Measurements from ENCODE around the gene FBXL20.

FBXL20 gene

DNA sequence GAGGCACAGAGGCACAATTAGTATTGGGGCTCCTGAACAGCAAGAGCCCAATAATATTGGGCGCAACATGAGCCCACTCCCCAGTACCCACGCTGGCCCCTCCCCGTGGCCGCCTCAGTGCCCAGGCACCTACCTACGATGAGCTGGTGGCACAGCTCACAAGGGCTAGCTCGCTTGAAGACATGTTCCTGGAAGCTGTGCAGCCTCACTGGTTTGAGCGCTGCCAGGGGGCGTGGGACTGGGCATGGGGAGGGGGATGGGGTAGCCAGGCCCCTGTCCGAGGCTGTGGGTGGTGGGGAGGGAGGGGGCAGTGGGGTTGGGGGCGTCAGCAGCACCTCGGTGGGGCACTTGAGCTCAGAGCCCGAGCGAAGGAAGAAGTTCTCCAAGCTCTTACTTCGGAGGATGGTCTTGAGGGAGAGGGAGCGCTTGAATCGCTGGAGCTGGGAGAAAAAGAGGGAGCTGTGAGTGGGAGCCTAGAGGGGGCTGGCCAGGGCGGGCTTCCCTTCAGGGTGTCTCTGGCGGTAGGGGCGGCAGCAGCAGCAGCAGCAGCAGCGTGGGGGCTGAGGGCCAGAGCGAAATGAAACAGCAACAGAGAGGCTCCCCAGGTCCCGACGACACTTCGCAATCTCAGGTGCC lies 183.6 kb downstream of the FBXL20 start:
- DNase-seq (ENCODE audit: extremely low spot score), result no peak
- no peak for TF ChIP-seq CTCF (IDR thresholded peaks at IDR 0.05; ENCODE audit: control extremely low read depth, extremely low read depth, low read depth, missing control alignments)
- ChIA-PET POLR2A (interaction anchor here (0.9 kb wide), 1 partner anchor 18 kb away, joined by 3 read pairs; the partner anchor contains the start of gene RPL19), CTCF (interaction anchor here (2.8 to 3.7 kb wide), 4 partner anchors 11 to 27 kb away, joined by 11 to 14 read pairs (median 12); no protein-coding TSS in a partner anchor)

- ChIA-PET POLR2A (no interaction called here), CTCF (interaction anchor here (1.0 to 2.3 kb wide), 3 partner anchors 11 to 31 kb away, joined by 5 to 16 read pairs (median 8); no protein-coding TSS in a partner anchor)
- DNase-seq (ENCODE audit: extremely low spot score), result no peak
- TF ChIP-seq CTCF (IDR thresholded peaks at IDR 0.05; ENCODE audit: control extremely low read depth, extremely low read depth, low read depth, missing control alignments), result no peak
Measured at GRCh38 chr17:39213852-39214251, 187.6 kb downstream of the FBXL20 start.

DNA sequence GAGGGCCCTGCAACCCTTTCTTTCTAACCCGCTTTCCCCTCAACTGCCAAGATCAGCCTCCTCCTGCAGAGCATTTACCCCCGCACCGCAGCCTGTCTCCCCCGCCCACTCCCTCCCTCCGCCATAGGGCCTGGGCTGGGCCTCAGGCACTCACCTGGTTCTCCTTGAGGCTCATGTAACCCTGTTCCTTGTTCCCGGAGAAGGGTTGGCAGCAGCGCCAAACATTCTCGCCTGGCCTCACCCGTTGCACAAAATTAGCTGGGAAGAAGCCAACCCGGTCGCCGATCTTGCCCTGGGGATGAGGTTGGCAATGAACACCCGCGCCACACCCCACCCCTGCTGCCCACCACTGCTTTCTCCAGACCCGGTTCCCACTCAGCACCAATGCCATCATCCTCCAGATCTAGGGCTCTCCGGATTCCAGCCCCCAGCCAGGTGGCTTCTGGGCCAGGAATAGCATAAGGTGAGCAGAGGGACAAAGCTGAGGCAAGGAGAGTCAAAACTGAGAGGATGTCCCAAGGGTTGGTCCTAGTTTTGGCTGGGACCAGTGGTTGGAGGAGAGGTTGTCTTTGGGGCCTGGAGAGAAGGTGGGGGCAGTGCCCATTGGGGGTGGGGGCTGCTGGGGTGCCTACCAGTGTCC lies 188.5 kb downstream of the FBXL20 start:
- ChIA-PET CTCF (interaction anchor here (1.0 to 2.3 kb wide), 5 partner anchors 11 to 39 kb away, joined by 4 to 16 read pairs (median 5); no protein-coding TSS in a partner anchor), POLR2A (interaction anchor here (0.6 kb wide), 1 partner anchor 55 kb away, joined by 3 read pairs; no protein-coding TSS in a partner anchor)
- TF ChIP-seq CTCF (IDR thresholded peaks at IDR 0.05; ENCODE audit: control extremely low read depth, extremely low read depth, low read depth, missing control alignments), result no peak
- DNase-seq (ENCODE audit: extremely low spot score), result no peak

DNA sequence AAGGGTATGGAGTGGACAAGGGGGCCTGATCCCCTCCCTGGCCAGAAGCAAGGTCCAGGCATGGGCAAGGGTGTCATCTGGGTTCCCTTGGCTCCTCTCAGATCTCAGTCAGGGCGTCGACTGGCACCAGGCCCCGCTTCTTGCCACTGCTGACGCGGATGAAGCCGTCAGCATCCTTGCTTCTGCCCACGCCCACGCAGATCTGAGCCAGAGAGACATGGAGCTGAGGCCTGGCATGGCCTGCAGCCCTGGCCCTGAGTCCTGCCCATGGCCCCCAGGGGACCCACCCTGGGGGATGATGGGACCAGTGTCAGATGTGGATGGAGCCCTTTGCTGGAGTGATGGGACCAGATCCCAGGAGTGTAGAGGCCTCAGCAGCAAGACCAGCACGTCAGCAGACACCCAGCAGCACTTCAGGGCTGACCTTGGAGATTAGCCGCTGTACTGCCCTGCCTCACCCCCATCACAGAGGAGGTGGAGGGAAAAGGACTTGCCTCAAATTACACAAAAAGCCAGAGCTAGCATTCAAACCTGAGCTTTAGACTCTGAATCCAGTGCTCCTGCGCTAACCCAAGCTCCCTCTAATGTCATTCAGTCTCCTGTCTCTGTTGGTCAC lies 189.1 kb downstream of the FBXL20 start:
- POLR2A ChIA-PET, result no interaction called here

GRCh38 chr17:39210093-39210434 lies 191.4 kb downstream of the FBXL20 start:
- CTCF ChIA-PET, result interaction anchor here (1.4 to 8.7 kb wide), 4 partner anchors 12 to 45 kb away, joined by 5 to 151 read pairs (median 38); no protein-coding TSS in a partner anchor
- POLR2A ChIA-PET, result no interaction called here
- no peak for TF ChIP-seq CTCF (IDR thresholded peaks at IDR 0.05; ENCODE audit: control extremely low read depth, extremely low read depth, low read depth, missing control alignments)
- DNase-seq (ENCODE audit: extremely low spot score), result no peak

More for the DNA sequence above, 189.1 kb downstream of the FBXL20 start:
- no peak for DNase-seq (ENCODE audit: extremely low spot score)
- CTCF ChIA-PET, result interaction anchor here (1.6 to 2.3 kb wide), 4 partner anchors 20 to 38 kb away, joined by 4 to 16 read pairs (median 6); no protein-coding TSS in a partner anchor
- TF ChIP-seq CTCF (IDR thresholded peaks at IDR 0.05; ENCODE audit: control extremely low read depth, extremely low read depth, low read depth, missing control alignments), result no peak

GRCh38 chr17:39209317-39210092 lies 191.9 kb downstream of the FBXL20 start:
- POLR2A ChIA-PET, result interaction anchor here (1.0 kb wide), 1 partner anchor 10 kb away, joined by 8 read pairs; the partner anchor contains the start of gene RPL19
- CTCF ChIA-PET, result interaction anchor here (0.9 to 8.7 kb wide), 10 partner anchors 10 to 184 kb away, joined by 3 to 151 read pairs (median 5); no protein-coding TSS in a partner anchor
- no peak for TF ChIP-seq CTCF (IDR thresholded peaks at IDR 0.05; ENCODE audit: control extremely low read depth, extremely low read depth, low read depth, missing control alignments)
- DNase-seq (ENCODE audit: extremely low spot score), result no peak

Data from GM10248 (cell line).